K562 (cell line): ENCODE measurements around the gene IDH1. TPM values are rescaled to one million over a fixed set of nuclear protein-coding genes. Genes with fewer than 3 reads are reported as not detected.
"Not testable (repeated sequence)": the region's sequence is repeated elsewhere in the genome, so short reads cannot be mapped to it uniquely, and the experiment has no call there.

Experiments used
- ATAC-seq: fragments of 200-7000 bp; cut with Tn5 transposase; 3 replicates; pipeline ENCODE4 v1.9.1; 2020; ENCODE audit warnings: moderate library complexity
- BruUV-seq: library from RNA; stranded (reverse); fragments of 400-500 nt; replicated peaks from 2 replicates; lab custom pipeline; 2021; lab: Mats Ljungman, UMichigan
- CTCF ChIA-PET: fragments of 300-600 bp; formaldehyde crosslinking; extraction: SDS; loops from one replicate; lab custom pipeline; 2021; ENCODE audit warnings: low intra/inter-chr PET ratio; lab: Yijun Ruan, JAX
- POLR2A ChIA-PET: fragments of 300-600, 350-650 bp; sonication (Branson Sonifier 250); formaldehyde crosslinking; extraction: SDS; loops from one replicate; lab custom pipeline; 2021; ENCODE audit warnings: antibody characterized with exemption, inconsistent platforms; lab: Yijun Ruan, JAX
- DNase-seq, 4 experiments: peaks; one replicate each; pipeline versions ENCODE4 v3.0.0 to v3.0.0-alpha.2; 2011 to 2018; ENCODE audit warnings: low spot score in 3 of 4, mixed read lengths in 3 of 4; ENCODE audit errors: extremely low read depth in 1 of 4
- FAIRE-seq: peaks from 2 replicates; lab custom pipeline; 2011; peaks lifted over from hg19 to GRCh38; lab: Jason Lieb, UNC
- H2AFZ ChIP-seq: 2 replicates; pipeline ENCODE4 v1.6.0; 2011; ENCODE audit warnings: low read depth, low read length, control low read depth, inconsistent platforms
- H3K27ac ChIP-seq: fragments of 200-600 bp; 3 replicates; pipeline ENCODE4 v1.8.0; 2011; ENCODE audit warnings: low read depth, mild to moderate bottlenecking, control low read depth, inconsistent platforms, low read length, moderate library complexity, mixed read lengths; ENCODE audit errors: extremely low read depth
- H3K27me3 ChIP-seq, 2 experiments: fragments of 300-600 bp in 1 of 2; 2 replicates in 1 of 2; 3 replicates in 1 of 2; pipeline versions ENCODE4 v1.6.0 to v1.8.0; 2011; ENCODE audit warnings: inconsistent platforms in 2 of 2, low read length in 2 of 2, mild to moderate bottlenecking in 1 of 2, mixed read lengths in 1 of 2, moderate library complexity in 1 of 2; ENCODE audit not compliant: control insufficient read depth in 2 of 2, insufficient read depth in 2 of 2
- H3K36me3 ChIP-seq: fragments of 300-600 bp; 3 replicates; pipeline ENCODE4 v1.8.0; 2011; ENCODE audit warnings: mild to moderate bottlenecking, low read length, inconsistent platforms; ENCODE audit not compliant: control insufficient read depth, insufficient read depth
- H3K4me1 ChIP-seq, 2 experiments: fragments of 200-600 bp in 1 of 2; replicated peaks in 1 of 2; 2 replicates in 1 of 2; 3 replicates in 1 of 2; pipeline versions ENCODE4 v1.5.1 to v1.8.0; 2011; ENCODE audit warnings: inconsistent platforms in 2 of 2, low read length in 2 of 2, mild to moderate bottlenecking in 1 of 2, mixed read lengths in 1 of 2, moderate library complexity in 1 of 2; ENCODE audit not compliant: control insufficient read depth in 2 of 2, insufficient read depth in 2 of 2
- H3K4me2 ChIP-seq: 2 replicates; pipeline ENCODE4 v1.6.1; 2011; ENCODE audit warnings: low read length, control low read depth, inconsistent platforms, mixed read lengths; ENCODE audit not compliant: insufficient read depth
- H3K4me3 ChIP-seq: fragments of 200-600 bp; sonication (generic), shearing (Covaris generic); 2 replicates; pipeline ENCODE4 v1.5.1; 2016; ENCODE audit warnings: control low read depth, inconsistent platforms
- H3K79me2 ChIP-seq: fragments of 200-600 bp; 3 replicates; pipeline ENCODE4 v1.8.0; 2011; ENCODE audit warnings: low read length, inconsistent platforms; ENCODE audit not compliant: control insufficient read depth, insufficient read depth
- H3K9ac ChIP-seq, 2 experiments: 2 replicates each; pipeline versions ENCODE4 v1.6.0 to v1.6.1; 2011; ENCODE audit warnings: low read depth in 2 of 2, low read length in 2 of 2, control low read depth in 1 of 2, inconsistent platforms in 1 of 2, mild to moderate bottlenecking in 1 of 2, mixed read lengths in 1 of 2; ENCODE audit not compliant: insufficient read depth in 1 of 2
- H3K9me1 ChIP-seq: one replicate; pipeline ENCODE4 v1.6.0; 2011; ENCODE audit warnings: inconsistent platforms, mild to moderate bottlenecking, low read length, moderate library complexity; ENCODE audit not compliant: control insufficient read depth, insufficient read depth
- H3K9me3 ChIP-seq: replicated peaks from 2 replicates; pipeline ENCODE4 v1.5.1; 2011; ENCODE audit warnings: low read depth, low read length, inconsistent platforms; ENCODE audit not compliant: control insufficient read depth, insufficient read depth
- H4K20me1 ChIP-seq: replicated peaks from 2 replicates; pipeline ENCODE4 v1.6.1; 2011; ENCODE audit warnings: low read length, inconsistent platforms, mixed read lengths; ENCODE audit not compliant: control insufficient read depth, insufficient read depth
- CTCF ChIP-seq, 3 experiments: IDR thresholded peaks in 2 of 3; conservative IDR thresholded peaks in 1 of 3; 2 replicates each; pipeline ENCODE4 v1.5.1; 2011 to 2012; ENCODE audit warnings: low read length in 3 of 3, mild to moderate bottlenecking in 3 of 3, control low read depth in 2 of 3, improper control_type of control experiment in 1 of 3, inconsistent platforms in 1 of 3, low read depth in 1 of 3, mixed read lengths in 1 of 3, moderate library complexity in 1 of 3; ENCODE audit not compliant: insufficient read depth in 2 of 3
- WHSC1 ChIP-seq: IDR thresholded peaks from one replicate; pipeline ENCODE4 v1.6.1; 2012; ENCODE audit warnings: low read length, control low read depth, inconsistent platforms
- WGBS: fragments of 100-300 bp; shearing (Covaris generic); methylation state at CpG from one replicate; pipeline ENCODE4 v1.1.6; 2016; ENCODE audit warnings: low coverage, mixed read lengths; ENCODE audit not compliant: insufficient coverage; ENCODE audit errors: missing lambda C conversion rate; 5-methylcytosine and 5-hydroxymethylcytosine counted together
- in situ Hi-C: fragments of 300-500 bp; cut with MboI; formaldehyde crosslinking; loops from 4 replicates; pipeline ENCODE4 v1.15.0; 2018; ENCODE audit warnings: inconsistent platforms, mixed read lengths
- intact Hi-C: fragments of 100-400 bp; cut with micrococcal nuclease; formaldehyde crosslinking; loops from 2 replicates; pipeline ENCODE4 v1.14.2; 2022
- polyA plus RNA-seq, 8 experiments: library from polyadenylated mRNA; depleted of rRNA in 4 of 8; stranded (reverse) in 5 of 8; unstranded in 3 of 8; fragments of >200 nt; fragmentation: Nextera tagmentation in 2 of 8; fragmentation: Illumina TruSeq in 1 of 8; extraction: Ambion mirVana in 2 of 8; extraction: Trizol in 1 of 8; gene quantifications; 2 replicates each; pipeline versions ENCODE4 v1.2.1 to v1.2.3, GENCODE V29; 2011 to 2014; ENCODE audit warnings: inconsistent platforms in 1 of 8, missing spikeins in 1 of 8
- total RNA-seq, 7 experiments: library from RNA; depleted of rRNA in 6 of 7; stranded (reverse); fragments of >200 nt in 6 of 7; fragmentation: Illumina TruSeq in 2 of 7; extraction: Trizol in 2 of 7; gene quantifications; 2 replicates each; pipeline versions ENCODE4 v1.2.1 to v1.2.3, GENCODE V29; 2011 to 2021; ENCODE audit warnings: low replicate concordance in 1 of 7

IDH1 gene
- total and polyA plus RNA-seq, 9 of the 15 experiments (the other 6 are each of a cell fraction or from before 2014, with no cell fraction given) = 61.9 to 194 (median 101) TPM

DNA sequence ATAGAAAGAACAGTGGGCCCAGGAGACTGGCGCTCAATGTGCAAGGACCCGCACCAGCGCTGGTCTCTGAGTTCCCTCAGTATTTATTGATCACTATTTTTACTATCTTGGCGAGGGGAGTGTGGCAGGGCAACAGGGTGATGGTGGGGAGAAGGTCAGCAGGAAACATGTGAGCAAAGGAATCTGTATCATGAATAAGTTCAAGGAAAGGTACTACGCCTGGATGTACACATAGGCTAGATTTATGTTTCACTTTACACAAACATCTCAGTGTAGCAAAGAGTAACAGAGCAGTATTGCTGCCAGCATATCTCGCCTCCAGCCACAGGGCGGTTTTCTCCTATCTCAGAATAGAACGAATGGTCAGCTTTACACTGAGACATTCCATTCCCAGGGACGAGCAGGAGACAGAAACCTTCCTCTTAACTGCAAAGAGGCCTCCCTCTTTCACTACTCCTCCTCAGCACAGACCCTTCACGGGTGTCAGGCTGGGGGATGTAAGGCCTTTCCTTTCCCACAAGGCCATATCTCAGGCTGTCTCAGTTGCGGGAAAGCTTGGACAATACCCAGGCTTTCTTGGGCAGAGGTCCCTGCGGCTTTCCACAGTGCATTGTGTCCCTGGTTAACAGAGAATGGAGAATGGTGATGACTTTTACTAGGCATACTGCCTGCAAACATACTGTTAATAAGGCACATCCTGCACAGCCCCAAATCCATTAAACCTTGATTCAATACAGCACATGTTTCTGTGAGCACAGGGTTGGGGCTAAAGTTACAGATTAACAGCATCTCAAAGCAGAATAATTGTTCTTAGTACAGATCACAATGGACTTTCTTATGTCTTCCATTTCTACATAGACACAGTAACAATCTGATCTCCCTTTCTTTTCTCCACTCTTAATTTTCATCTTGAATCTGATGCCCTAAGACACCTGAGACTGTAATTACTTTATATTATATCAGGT is 2.3 kb upstream of the IDH1 start:
- H3K27me3 ChIP-seq, H3K9me1 ChIP-seq, H3K9me3 ChIP-seq, in situ Hi-C loops, H3K4me3 ChIP-seq, H4K20me1 ChIP-seq, CTCF ChIA-PET, ATAC-seq, H3K9ac ChIP-seq, POLR2A ChIA-PET, DNase-seq, H3K27ac ChIP-seq, H3K4me2 ChIP-seq, intact Hi-C loops, FAIRE-seq, BruUV-seq: not testable (repeated sequence)
- Histone ChIP-seq H2AFZ (peak overlapping the region; percentile 76), H3K36me3 (peaks cover 17% of the 10 kb centered on the region; the same call in 2 of the 3 replicates), H3K4me1 (peaks cover 1 to 13% of the 10 kb centered on the region in 2 experiments; a peak in 4 of 5 replicates), H3K79me2 (peaks cover 27% of the 10 kb centered on the region)
- WGBS = 59% methylated on average over 10 of the region's 12 CpGs

DNA sequence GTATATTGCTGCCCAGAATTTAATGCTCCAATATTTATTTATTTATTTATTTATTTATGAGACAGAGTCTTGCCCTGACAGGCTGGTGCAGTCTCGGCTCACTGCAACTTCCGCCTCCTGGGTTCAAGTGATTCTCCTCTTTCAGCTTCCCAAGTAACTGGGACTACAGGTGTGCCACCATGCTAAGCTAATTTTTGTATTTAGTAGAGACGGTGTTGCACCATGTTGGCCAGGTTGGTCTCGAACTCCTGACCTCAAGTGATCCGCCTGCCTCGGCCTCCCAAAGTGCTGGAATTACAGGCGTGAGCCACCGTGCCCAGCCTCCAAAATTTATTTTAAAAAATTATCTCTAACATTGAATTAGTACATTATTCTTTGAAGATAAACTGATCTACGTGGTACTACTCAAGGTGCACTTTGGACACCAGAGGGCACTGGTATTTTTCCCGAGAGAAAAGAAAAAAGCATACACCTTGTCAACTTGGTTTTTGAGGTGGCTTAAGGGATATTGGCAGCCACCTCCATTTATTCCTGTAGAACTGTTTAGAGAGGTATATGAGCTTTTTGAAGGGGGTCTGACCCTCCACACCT is 1.4 kb upstream of the IDH1 start:
- POLR2A ChIA-PET = interaction anchor here (4.6 kb wide), 1 partner anchor 10 kb away, joined by 21 read pairs; the partner anchor contains the start of gene PIKFYVE
- H3K9me3 ChIP-seq = no peaks in the 10 kb centered on the region
- 0 out of 2 replicates have a peak overlapping the region, but pooled peaks have one; percentile 10 for H2AFZ ChIP-seq
- no peaks in the 10 kb centered on the region for H3K9me1 ChIP-seq
- ATAC-seq = no peak
- peaks cover 35% of the 10 kb centered on the region for H3K79me2 ChIP-seq
- no peaks in the 10 kb centered on the region for H3K27me3 ChIP-seq
- no peak overlapping the region for H3K4me2 ChIP-seq
- H3K4me1 ChIP-seq = peaks cover 8 to 13% of the 10 kb centered on the region in 2 experiments; a peak in 4 of 5 replicates
- BruUV-seq = no TSS peak
- peak; percentile 48 for FAIRE-seq
- CTCF ChIA-PET = no interaction called here
- intact Hi-C loops (no loop called here), in situ Hi-C loops (no loop called here)
- TF ChIP-seq CTCF (IDR thresholded peaks at IDR 0.05 in 2 of 3, conservative IDR thresholded peaks at IDR 0.05 in 1 of 3; ENCODE audit: insufficient read depth in 2 of 3, low read depth in 1 of 3, low read length in 3 of 3) (peak in 2 of 3 experiments; percentile 1 to 36; a peak in 2 of 6 replicates), WHSC1 (no peak)
- WGBS = 59% methylated on average over 6 of the region's 10 CpGs
- peaks cover 26% of the 10 kb centered on the region; the same call in 2 of the 3 replicates for H3K36me3 ChIP-seq
- H3K9ac ChIP-seq = no peak overlapping the region
- H3K4me3 ChIP-seq = no peak overlapping the region
- DNase-seq = peak in 1 of 4 experiments; percentile 30
- no peaks in the 10 kb centered on the region for H4K20me1 ChIP-seq
- no peak overlapping the region for H3K27ac ChIP-seq
